WERI-Rb-1 (cell line): Measurements from ENCODE around the gene LGMN.

Experiments used
- DNase-seq: peaks from one replicate; pipeline ENCODE4 v3.0.0-alpha.2; 2020
- H3K27ac ChIP-seq: fragments of 250-450 bp; sonication (Bioruptor Pico); 2 replicates; pipeline ENCODE4 v1.5.1; 2020; ENCODE audit warnings: mild to moderate bottlenecking, moderate library complexity
- H3K27me3 ChIP-seq: fragments of 250-450 bp; sonication (Bioruptor Pico); 2 replicates; pipeline ENCODE4 v1.5.1; 2021; ENCODE audit warnings: mild to moderate bottlenecking, low read depth, moderate library complexity; ENCODE audit not compliant: insufficient read depth, severe bottlenecking
- H3K36me3 ChIP-seq: fragments of 250-450 bp; sonication (Bioruptor Pico); 2 replicates; pipeline ENCODE4 v1.5.1; 2020; ENCODE audit warnings: mild to moderate bottlenecking, moderate library complexity
- H3K4me3 ChIP-seq: 2 replicates; pipeline ENCODE4 v1.5.1; 2011; ENCODE audit warnings: low read depth, mild to moderate bottlenecking, control low read depth, low read length
- H3K9me3 ChIP-seq: fragments of 250-450 bp; sonication (Bioruptor Pico); 2 replicates; pipeline ENCODE4 v1.5.1; 2021; ENCODE audit warnings: mild to moderate bottlenecking, moderate library complexity; ENCODE audit not compliant: severe bottlenecking
- TF ChIP-seq, protein P1 (sequence below): IDR thresholded peaks from 2 replicates; pipeline ENCODE4 v1.5.1; 2011; ENCODE audit warnings: low read depth, mild to moderate bottlenecking, control low read depth, inconsistent platforms, low read length

LGMN gene

DNA sequence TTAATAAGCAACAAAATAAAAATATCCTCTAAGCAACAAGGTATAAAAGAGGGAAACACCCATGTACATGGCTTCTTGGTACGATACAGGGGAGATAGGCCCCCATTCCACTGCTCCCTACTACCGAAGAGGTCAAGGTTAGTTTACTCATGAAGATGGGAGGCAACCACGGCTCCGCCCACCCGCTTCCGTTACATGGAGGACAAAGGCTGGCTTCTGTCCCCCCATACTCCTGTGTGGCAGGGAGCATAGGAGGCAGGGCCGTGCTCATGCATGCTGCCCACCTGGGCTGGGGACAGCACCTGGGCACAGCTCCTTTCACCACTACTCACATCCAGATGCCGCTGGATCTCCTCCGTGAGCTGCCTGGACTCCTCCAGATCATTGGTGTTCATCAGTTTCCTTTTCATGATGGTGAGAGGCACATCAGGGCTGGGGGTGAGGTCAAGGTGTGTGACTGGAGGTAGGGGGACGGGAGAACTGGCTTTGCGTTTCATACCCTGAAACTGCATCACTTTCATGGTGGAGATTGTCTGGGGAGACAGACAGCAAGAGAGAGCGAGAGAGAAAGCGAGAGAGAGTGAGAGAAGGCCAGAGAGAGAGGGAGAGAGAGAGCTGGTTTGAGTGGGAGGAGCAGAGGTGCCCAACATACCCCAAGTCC lies 39.0 kb downstream of the LGMN start:
- no peaks in the 10 kb centered on the region for H3K9me3 ChIP-seq
- TF ChIP-seq, protein P1, sequence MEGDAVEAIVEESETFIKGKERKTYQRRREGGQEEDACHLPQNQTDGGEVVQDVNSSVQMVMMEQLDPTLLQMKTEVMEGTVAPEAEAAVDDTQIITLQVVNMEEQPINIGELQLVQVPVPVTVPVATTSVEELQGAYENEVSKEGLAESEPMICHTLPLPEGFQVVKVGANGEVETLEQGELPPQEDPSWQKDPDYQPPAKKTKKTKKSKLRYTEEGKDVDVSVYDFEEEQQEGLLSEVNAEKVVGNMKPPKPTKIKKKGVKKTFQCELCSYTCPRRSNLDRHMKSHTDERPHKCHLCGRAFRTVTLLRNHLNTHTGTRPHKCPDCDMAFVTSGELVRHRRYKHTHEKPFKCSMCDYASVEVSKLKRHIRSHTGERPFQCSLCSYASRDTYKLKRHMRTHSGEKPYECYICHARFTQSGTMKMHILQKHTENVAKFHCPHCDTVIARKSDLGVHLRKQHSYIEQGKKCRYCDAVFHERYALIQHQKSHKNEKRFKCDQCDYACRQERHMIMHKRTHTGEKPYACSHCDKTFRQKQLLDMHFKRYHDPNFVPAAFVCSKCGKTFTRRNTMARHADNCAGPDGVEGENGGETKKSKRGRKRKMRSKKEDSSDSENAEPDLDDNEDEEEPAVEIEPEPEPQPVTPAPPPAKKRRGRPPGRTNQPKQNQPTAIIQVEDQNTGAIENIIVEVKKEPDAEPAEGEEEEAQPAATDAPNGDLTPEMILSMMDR = no peak
- H3K4me3 ChIP-seq = no peak overlapping the region
- DNase-seq = no peak
- no peak overlapping the region for H3K27ac ChIP-seq
- no peaks in the 10 kb centered on the region for H3K27me3 ChIP-seq
- peaks cover 36% of the 10 kb centered on the region for H3K36me3 ChIP-seq

DNA sequence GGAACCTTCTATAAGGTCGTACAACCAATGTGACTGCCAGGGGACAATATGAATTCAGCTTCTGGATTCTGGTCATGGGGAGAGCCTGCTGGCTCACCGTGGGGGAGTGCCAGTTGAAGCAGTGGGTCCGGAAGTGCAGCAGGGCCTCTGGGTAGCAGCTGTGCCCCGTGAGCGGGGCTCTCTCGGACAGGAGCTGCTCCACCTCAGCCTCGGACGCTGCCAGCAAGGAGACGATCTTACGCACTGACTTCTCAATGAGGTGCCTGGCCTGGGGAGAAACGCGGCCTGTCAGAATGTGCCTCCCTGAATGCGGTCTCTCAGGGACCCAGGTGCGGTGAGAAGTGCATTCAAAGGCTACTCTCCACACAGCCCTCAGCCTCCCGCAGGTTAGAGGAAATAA lies 42.0 kb downstream of the LGMN start:
- Histone ChIP-seq H3K36me3 (peaks cover 39% of the 10 kb centered on the region), H3K9me3 (no peaks in the 10 kb centered on the region), H3K4me3 (no peak overlapping the region), H3K27me3 (no peaks in the 10 kb centered on the region), H3K27ac (no peak overlapping the region)
- TF ChIP-seq, protein P1 = no peak
- no peak for DNase-seq

DNA sequence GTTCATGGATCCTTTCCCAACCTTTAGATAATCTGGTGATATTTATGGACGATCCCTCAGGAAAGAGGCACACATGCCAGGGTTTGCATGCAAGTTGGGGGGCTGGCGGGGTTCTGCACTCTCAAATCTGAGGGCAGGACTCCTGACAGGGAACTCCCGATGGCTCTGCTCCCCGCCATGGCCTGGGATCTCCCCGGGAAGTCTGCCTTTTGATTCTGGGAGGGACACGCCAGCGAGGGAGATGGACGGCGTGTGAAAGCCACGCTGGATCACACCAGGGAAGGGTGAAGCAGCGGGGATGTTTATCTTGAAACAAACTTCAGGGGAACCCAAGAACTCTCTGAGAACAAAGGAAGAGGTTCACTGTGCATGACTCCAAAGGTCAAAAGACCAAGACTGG lies 43.6 kb downstream of the LGMN start:
- Histone ChIP-seq H3K27me3 (no peaks in the 10 kb centered on the region), H3K36me3 (peaks cover 29% of the 10 kb centered on the region), H3K4me3 (no peak overlapping the region), H3K9me3 (no peaks in the 10 kb centered on the region), H3K27ac (no peak overlapping the region)
- DNase-seq = no peak
- TF ChIP-seq, protein P1 = no peak

DNA sequence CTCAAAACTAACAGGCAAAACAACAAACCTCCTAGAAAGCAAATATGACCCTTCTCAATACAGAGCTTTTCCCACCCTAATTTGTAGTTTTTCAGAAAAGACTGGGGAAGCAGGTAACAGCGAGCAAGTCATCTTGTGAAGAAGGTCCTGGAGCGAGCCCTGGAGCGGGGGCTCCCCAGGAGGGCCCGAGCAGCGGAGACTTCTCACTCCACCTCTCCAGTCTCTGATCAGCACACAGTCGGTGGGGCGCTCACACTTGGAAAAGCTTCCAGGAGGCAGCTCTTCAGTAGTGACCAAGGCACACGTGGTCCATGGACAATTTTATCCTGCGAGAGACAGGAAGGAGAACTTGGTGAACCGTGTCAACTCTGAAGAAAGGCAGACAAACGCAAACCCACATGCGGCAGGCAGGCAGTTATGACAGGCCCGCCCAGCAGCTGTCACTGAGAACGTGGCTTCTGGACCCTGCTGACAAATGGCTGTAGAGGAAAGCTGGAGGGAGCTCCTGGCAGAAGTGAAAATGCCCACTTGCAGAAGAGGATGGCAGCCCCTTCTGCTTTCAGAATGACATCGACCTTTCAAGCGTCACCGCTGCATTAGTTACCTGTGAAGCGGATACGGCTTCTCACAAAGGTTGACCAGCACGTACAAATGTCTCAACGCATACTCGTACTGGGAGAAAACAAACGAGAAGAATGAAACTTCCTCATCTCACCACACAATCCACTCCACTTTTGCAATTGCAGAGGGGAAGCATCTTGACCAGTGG lies 44.2 kb downstream of the LGMN start:
- Histone ChIP-seq H3K27me3 (no peaks in the 10 kb centered on the region), H3K9me3 (no peaks in the 10 kb centered on the region), H3K27ac (no peak overlapping the region), H3K4me3 (no peak overlapping the region), H3K36me3 (peaks cover 23% of the 10 kb centered on the region)
- TF ChIP-seq, protein P1 = no peak
- DNase-seq = no peak

DNA sequence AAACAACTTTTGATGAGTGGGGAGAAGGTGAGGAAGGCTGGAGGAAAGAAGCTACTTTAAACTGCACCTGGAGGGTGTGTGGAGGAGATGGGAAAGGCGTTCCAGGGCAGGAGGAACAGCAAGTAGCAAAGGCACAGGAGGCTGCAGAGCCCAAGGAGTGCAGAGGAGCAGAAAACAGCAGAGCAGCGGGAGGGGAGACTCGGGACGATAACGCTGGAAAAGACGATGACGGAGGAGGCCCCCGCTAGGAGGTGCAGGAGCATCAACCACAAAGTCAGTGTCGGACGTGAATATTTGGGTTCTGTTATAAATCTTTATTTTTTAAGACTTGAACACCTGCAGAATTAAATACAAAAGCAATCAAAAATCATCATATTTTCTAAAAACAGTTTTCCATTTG lies 44.9 kb downstream of the LGMN start:
- Histone ChIP-seq H3K9me3 (no peaks in the 10 kb centered on the region), H3K27ac (no peak overlapping the region), H3K27me3 (no peaks in the 10 kb centered on the region), H3K4me3 (no peak overlapping the region), H3K36me3 (peaks cover 23% of the 10 kb centered on the region)
- DNase-seq = no peak
- TF ChIP-seq, protein P1 = no peak
